H1 (cell line): Measurements from ENCODE around the gene TOB1. TPM values are rescaled to one million over a fixed set of nuclear protein-coding genes. Genes with fewer than 3 reads are reported as not detected.

ENCODE experiments used
- TCF12 ChIP-seq: IDR thresholded peaks from 2 replicates; pipeline ENCODE4 v1.6.1; 2011; ENCODE audit warnings: low read depth, mild to moderate bottlenecking, low read length
- polyA plus RNA-seq, 7 experiments: library from polyadenylated mRNA; depleted of rRNA in 3 of 7; stranded (reverse) in 5 of 7; unstranded in 2 of 7; fragments of >200 nt in 5 of 7; fragments of 200-250 nt in 2 of 7; gene quantifications; 1 replicate in 5 of 7; 2 replicates in 1 of 7; 4 replicates in 1 of 7; pipeline versions ENCODE4 v1.2.1 to v1.2.3, GENCODE V29; 2011 to 2013; ENCODE audit warnings: missing spikeins in 2 of 7, mixed read lengths in 2 of 7
- total RNA-seq: library from RNA; stranded (reverse); fragmentation: NEBNext Ultra II Directional; extraction: Animal tissue kit (Norgen Biotek cat#: 25700); gene quantifications from 2 replicates; pipeline ENCODE4 v1.2.1, GENCODE V29; 2021
- TF ChIP-seq, protein P1 (sequence below): fragments of 300-600 bp; sonication (generic); IDR thresholded peaks from 2 replicates; pipeline ENCODE4 v1.7.1; 2012; ENCODE audit warnings: low read length, moderate library complexity, mild to moderate bottlenecking, inconsistent platforms; ENCODE audit not compliant: insufficient replicate concordance

The TOB1 gene
- total and polyA plus RNA-seq, 2 of the 8 experiments (the other 6 are each of a cell fraction or from before 2014, with no cell fraction given) = 14.4 to 20.8 TPM

DNA sequence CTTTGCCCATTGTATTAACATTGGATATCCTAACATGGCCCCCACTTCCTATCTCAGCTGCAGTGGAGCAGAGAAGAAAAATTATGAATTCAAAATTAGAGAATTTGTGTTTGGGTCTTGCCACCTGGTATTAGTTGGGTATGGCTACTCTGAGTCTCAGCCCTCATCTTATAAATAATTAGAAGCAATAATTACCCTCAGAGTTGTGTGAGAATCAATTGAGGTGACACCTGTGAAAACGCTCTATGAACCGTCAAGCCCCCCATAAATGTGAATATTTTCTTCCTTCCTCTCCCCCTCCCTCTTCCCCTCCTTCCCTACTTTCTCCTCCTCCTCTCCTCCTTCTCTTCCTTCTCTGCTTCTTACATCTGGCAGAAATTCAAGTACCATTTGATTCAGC lies 8.9 kb upstream of the TOB1 start (continued):
- TF ChIP-seq, protein P1, sequence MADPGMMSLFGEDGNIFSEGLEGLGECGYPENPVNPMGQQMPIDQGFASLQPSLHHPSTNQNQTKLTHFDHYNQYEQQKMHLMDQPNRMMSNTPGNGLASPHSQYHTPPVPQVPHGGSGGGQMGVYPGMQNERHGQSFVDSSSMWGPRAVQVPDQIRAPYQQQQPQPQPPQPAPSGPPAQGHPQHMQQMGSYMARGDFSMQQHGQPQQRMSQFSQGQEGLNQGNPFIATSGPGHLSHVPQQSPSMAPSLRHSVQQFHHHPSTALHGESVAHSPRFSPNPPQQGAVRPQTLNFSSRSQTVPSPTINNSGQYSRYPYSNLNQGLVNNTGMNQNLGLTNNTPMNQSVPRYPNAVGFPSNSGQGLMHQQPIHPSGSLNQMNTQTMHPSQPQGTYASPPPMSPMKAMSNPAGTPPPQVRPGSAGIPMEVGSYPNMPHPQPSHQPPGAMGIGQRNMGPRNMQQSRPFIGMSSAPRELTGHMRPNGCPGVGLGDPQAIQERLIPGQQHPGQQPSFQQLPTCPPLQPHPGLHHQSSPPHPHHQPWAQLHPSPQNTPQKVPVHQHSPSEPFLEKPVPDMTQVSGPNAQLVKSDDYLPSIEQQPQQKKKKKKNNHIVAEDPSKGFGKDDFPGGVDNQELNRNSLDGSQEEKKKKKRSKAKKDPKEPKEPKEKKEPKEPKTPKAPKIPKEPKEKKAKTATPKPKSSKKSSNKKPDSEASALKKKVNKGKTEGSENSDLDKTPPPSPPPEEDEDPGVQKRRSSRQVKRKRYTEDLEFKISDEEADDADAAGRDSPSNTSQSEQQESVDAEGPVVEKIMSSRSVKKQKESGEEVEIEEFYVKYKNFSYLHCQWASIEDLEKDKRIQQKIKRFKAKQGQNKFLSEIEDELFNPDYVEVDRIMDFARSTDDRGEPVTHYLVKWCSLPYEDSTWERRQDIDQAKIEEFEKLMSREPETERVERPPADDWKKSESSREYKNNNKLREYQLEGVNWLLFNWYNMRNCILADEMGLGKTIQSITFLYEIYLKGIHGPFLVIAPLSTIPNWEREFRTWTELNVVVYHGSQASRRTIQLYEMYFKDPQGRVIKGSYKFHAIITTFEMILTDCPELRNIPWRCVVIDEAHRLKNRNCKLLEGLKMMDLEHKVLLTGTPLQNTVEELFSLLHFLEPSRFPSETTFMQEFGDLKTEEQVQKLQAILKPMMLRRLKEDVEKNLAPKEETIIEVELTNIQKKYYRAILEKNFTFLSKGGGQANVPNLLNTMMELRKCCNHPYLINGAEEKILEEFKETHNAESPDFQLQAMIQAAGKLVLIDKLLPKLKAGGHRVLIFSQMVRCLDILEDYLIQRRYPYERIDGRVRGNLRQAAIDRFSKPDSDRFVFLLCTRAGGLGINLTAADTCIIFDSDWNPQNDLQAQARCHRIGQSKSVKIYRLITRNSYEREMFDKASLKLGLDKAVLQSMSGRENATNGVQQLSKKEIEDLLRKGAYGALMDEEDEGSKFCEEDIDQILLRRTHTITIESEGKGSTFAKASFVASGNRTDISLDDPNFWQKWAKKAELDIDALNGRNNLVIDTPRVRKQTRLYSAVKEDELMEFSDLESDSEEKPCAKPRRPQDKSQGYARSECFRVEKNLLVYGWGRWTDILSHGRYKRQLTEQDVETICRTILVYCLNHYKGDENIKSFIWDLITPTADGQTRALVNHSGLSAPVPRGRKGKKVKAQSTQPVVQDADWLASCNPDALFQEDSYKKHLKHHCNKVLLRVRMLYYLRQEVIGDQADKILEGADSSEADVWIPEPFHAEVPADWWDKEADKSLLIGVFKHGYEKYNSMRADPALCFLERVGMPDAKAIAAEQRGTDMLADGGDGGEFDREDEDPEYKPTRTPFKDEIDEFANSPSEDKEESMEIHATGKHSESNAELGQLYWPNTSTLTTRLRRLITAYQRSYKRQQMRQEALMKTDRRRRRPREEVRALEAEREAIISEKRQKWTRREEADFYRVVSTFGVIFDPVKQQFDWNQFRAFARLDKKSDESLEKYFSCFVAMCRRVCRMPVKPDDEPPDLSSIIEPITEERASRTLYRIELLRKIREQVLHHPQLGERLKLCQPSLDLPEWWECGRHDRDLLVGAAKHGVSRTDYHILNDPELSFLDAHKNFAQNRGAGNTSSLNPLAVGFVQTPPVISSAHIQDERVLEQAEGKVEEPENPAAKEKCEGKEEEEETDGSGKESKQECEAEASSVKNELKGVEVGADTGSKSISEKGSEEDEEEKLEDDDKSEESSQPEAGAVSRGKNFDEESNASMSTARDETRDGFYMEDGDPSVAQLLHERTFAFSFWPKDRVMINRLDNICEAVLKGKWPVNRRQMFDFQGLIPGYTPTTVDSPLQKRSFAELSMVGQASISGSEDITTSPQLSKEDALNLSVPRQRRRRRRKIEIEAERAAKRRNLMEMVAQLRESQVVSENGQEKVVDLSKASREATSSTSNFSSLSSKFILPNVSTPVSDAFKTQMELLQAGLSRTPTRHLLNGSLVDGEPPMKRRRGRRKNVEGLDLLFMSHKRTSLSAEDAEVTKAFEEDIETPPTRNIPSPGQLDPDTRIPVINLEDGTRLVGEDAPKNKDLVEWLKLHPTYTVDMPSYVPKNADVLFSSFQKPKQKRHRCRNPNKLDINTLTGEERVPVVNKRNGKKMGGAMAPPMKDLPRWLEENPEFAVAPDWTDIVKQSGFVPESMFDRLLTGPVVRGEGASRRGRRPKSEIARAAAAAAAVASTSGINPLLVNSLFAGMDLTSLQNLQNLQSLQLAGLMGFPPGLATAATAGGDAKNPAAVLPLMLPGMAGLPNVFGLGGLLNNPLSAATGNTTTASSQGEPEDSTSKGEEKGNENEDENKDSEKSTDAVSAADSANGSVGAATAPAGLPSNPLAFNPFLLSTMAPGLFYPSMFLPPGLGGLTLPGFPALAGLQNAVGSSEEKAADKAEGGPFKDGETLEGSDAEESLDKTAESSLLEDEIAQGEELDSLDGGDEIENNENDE = no peak
- TF ChIP-seq TCF12 = no peak
- TF ChIP-seq, all 59 proteins: peak for 0
